ENCODE measurements around the gene CLNK.

DNA sequence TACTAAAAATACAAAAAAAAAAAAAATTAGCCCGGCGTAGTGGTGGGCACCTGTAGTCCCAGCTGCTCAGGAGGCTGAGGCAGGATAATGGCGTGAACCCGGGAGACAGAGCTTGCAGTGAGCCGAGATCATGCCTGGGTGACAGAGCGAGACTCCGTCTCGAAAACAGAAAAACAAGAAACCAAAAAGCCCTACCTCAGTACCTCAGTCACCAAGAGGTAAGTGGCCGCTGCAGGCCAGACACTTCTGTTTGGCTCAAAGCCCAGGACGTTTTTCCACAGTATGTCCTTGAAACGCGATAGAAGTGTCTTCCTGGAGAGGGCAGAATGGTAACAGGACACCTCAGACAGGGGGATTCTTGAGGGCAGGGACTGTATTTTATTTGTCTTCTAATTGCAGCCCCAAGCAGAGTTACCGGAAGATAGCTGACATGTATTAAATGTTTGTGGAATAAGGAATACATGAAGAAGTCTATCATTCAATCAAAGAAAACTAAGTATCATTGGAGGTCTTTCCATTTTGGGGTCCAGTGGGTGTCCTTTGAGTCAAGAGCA is 63.6 kb downstream of the CLNK start:
- TF ChIP-seq, protein P1, sequence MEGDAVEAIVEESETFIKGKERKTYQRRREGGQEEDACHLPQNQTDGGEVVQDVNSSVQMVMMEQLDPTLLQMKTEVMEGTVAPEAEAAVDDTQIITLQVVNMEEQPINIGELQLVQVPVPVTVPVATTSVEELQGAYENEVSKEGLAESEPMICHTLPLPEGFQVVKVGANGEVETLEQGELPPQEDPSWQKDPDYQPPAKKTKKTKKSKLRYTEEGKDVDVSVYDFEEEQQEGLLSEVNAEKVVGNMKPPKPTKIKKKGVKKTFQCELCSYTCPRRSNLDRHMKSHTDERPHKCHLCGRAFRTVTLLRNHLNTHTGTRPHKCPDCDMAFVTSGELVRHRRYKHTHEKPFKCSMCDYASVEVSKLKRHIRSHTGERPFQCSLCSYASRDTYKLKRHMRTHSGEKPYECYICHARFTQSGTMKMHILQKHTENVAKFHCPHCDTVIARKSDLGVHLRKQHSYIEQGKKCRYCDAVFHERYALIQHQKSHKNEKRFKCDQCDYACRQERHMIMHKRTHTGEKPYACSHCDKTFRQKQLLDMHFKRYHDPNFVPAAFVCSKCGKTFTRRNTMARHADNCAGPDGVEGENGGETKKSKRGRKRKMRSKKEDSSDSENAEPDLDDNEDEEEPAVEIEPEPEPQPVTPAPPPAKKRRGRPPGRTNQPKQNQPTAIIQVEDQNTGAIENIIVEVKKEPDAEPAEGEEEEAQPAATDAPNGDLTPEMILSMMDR (IDR thresholded peaks at IDR 0.05) = no peak
- TF ChIP-seq RFX5 (IDR thresholded peaks at IDR 0.05; ENCODE audit: low read length) (no peak), TEAD4 (IDR thresholded peaks at IDR 0.05; ENCODE audit: borderline replicate concordance, insufficient read depth) (no peak), SMC3 (IDR thresholded peaks at IDR 0.05; ENCODE audit: low read depth, low read length) (no peak), EZH2phosphoT487 (IDR thresholded peaks at IDR 0.05; ENCODE audit: borderline replicate concordance, low read depth) (no peak), JUND (IDR thresholded peaks at IDR 0.05) (no peak), FOXJ3 (CRISPR knock-in tag; IDR thresholded peaks at IDR 0.05) (no peak), MEF2A (IDR thresholded peaks at IDR 0.05; ENCODE audit: borderline replicate concordance, low read depth) (no peak), POLR2AphosphoS5 (IDR thresholded peaks at IDR 0.05; ENCODE audit: low read depth, low read length) (no peak)
- TF ChIP-seq, protein P2, sequence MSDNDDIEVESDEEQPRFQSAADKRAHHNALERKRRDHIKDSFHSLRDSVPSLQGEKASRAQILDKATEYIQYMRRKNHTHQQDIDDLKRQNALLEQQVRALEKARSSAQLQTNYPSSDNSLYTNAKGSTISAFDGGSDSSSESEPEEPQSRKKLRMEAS (IDR thresholded peaks at IDR 0.05; ENCODE audit: low read depth) = no peak
- TF ChIP-seq, protein P3, sequence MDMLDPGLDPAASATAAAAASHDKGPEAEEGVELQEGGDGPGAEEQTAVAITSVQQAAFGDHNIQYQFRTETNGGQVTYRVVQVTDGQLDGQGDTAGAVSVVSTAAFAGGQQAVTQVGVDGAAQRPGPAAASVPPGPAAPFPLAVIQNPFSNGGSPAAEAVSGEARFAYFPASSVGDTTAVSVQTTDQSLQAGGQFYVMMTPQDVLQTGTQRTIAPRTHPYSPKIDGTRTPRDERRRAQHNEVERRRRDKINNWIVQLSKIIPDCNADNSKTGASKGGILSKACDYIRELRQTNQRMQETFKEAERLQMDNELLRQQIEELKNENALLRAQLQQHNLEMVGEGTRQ (IDR thresholded peaks at IDR 0.05; ENCODE audit: borderline replicate concordance, low read depth, low read length) = no peak
- TF ChIP-seq, protein P4, sequence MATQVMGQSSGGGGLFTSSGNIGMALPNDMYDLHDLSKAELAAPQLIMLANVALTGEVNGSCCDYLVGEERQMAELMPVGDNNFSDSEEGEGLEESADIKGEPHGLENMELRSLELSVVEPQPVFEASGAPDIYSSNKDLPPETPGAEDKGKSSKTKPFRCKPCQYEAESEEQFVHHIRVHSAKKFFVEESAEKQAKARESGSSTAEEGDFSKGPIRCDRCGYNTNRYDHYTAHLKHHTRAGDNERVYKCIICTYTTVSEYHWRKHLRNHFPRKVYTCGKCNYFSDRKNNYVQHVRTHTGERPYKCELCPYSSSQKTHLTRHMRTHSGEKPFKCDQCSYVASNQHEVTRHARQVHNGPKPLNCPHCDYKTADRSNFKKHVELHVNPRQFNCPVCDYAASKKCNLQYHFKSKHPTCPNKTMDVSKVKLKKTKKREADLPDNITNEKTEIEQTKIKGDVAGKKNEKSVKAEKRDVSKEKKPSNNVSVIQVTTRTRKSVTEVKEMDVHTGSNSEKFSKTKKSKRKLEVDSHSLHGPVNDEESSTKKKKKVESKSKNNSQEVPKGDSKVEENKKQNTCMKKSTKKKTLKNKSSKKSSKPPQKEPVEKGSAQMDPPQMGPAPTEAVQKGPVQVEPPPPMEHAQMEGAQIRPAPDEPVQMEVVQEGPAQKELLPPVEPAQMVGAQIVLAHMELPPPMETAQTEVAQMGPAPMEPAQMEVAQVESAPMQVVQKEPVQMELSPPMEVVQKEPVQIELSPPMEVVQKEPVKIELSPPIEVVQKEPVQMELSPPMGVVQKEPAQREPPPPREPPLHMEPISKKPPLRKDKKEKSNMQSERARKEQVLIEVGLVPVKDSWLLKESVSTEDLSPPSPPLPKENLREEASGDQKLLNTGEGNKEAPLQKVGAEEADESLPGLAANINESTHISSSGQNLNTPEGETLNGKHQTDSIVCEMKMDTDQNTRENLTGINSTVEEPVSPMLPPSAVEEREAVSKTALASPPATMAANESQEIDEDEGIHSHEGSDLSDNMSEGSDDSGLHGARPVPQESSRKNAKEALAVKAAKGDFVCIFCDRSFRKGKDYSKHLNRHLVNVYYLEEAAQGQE (IDR thresholded peaks at IDR 0.05; ENCODE audit: low read depth, low read length) = no peak
- TF ChIP-seq, protein P5, sequence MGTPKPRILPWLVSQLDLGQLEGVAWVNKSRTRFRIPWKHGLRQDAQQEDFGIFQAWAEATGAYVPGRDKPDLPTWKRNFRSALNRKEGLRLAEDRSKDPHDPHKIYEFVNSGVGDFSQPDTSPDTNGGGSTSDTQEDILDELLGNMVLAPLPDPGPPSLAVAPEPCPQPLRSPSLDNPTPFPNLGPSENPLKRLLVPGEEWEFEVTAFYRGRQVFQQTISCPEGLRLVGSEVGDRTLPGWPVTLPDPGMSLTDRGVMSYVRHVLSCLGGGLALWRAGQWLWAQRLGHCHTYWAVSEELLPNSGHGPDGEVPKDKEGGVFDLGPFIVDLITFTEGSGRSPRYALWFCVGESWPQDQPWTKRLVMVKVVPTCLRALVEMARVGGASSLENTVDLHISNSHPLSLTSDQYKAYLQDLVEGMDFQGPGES (IDR thresholded peaks at IDR 0.05; ENCODE audit: low read depth, low read length) = no peak
